ENCODE measurements around the gene NPIPA8.
"Not testable (repeated sequence)": the region's sequence is repeated elsewhere in the genome, so short reads cannot be mapped to it uniquely, and the experiment has no call there.

Gene NPIPA8

DNA sequence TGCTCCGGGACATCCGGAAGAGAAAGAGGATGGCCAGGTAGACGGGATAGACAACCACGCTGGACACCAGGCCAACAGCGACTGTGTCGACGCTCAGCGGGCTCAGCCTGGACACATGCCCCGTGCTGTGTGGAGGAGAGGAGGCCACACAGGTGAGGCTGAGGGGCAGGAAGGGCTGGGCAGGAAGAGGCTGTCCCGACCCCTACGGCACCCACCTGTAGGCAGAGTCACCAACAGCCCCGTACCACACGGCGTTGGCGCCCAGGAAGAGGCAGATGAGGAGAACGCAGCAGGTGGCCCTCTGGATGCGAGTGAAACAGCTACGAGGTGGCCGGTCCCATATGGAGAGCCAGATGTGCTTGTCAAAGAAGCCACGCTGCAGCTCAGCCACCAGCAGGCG is at the start of gene NPIPA8:
TSS of gene NPIPA8 (minus strand) at position 101 of the 400 bp plus-strand sequence. CDS start 4,074 bp downstream, outside the sequence.
- not testable (repeated sequence) for DNase-seq (ENCODE audit: low read depth)

DNA sequence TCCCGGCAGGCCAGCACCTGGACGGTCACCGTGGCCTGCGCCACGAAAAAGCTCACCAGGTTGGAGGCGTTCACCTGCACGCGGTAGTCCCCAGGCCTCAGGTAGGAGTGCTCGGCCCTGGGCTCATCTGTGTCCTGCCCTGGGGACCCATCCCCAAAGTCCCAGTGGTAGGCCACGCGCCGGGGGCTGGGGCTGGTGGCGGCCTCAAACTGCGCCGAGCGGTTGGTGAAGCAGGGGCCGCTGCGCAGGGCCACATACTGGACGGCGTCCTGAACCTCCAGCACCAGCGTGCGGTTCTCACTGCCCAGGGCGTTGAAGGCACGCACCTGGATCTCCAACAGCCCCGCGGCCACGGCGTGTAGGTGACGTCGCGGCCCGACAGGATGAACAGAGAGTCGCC is 48.7 kb upstream of the NPIPA8 start:
- not testable (repeated sequence) for DNase-seq (ENCODE audit: low read depth)

DNA sequence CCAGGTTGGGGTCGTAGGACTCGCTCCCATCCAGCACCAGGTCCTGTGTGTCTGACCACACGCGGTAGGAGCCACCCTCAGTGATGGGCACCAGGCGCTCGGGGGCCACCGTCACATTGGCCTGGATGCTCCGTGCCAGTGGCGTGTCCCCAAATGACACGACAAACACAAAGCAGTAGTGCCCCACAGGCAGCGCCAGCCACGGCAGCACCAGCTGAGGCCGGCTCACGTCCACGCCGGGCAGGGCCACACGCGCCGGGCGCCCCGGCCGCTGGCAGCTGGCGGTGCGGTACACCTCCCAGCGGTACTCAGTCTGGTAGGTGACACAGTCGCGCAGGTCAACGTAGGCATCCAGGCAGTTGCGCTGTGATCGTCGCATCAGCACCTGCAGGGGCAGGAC is 48.3 kb upstream of the NPIPA8 start:
- not testable (repeated sequence) for DNase-seq (ENCODE audit: low read depth)

DNA sequence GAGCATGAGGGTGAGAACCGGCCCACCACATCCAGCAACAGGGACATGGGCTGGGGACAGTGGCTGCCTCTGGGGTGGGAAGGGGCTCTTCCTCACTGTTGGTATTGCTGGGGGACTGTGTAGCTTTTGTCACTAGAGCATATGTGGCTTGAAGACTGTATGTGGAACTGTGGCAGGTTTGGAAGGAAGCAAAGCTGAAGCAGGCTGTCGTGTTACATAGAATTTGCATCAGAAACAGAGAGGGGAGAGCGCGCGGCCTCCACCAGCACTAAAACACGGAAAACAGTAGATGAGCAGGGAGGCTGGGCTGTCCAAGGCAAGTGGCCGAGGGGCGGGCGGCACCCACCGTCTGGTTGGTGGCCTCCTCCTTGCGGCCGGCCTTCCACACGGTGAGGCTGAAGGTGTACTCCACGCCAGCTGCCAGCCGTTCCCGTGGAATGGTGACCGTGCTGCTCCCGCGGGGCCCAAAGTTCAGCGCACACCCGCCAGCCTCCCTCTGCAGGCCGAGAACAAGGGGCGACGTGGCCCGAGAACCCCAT is 47.6 kb upstream of the NPIPA8 start:
- DNase-seq (ENCODE audit: low read depth): not testable (repeated sequence)

DNA sequence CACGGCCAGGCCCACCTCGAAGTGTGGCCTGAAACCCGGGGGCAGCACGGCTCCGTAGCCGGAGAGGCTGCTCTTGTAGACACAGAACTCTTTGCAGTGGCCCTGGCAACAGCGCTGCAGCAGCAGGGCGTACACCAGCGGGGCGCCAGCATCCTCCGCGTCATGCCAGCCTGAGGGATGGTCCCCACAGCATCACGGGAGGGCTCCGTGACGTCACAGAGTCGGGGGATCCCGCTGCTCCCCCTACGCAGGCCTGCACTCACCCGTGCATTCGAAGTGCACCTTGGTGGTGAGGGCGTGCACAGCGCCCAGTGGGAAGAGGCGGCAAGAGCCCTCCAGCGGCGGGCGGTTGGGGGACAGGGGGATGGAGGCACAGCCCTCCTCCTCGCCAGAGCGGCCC is 46.2 kb upstream of the NPIPA8 start:
- not testable (repeated sequence) for DNase-seq (ENCODE audit: low read depth)

DNA sequence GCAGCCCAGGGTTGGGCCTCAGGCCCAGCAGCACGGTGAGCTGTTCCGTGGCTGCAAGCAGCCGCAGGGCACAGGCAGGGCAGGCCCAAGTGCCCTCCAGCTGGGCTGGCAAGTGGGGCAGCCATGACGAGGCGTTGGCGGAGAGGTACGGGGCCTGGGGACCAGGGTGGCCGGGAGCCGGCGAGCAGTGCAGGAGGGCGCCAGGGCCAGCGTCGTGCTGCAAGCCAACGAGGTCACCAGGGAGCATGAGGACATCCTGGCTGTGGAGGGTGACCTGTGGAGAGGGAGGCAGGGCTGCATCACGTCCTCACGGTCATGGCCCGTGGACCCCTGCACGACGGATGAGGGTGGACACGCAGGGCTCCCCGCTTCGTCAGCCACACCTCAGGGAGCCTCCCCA is 11.2 kb upstream of the NPIPA8 start:
- not testable (repeated sequence) for DNase-seq (ENCODE audit: low read depth)

DNA sequence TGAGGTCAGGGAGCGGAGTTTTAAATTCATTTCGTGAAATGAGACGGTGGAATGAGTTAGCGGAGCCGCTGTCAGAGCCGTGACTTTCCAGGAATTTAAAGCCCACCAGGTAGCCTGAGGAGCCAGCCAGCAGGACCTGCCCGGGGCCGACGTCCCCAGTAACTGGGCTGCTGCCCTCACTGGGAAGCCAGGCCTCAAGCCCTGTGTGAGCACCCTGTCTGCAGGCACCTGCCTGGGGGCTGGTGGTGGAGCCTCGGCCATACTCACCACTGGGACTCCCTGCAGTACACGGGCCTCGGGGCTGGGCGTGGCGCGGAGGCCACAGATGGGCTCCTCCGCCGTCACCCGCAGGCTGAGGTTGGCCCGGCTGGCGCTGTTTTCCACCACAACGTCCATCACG is 10.5 kb upstream of the NPIPA8 start:
- not testable (repeated sequence) for DNase-seq (ENCODE audit: low read depth)

DNA sequence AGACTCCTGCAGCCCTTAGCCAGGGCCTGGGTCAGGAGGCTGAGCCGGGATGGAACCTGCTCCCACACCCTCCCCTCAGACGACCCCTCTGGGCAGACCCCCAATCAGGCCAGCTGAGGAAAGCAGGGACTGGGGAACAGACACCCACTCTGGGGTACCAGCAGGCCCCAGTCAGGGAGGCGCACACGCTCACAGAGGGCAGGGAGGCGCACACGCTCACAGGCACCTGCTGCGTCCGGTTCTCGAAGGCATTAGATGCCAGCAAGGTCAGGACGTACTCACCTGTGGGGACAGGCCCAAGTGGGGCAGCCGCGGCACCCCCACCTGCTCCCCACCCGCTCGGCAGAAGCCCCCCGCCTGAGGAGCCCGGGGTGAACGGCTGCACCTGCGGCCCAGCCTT is 8.1 kb upstream of the NPIPA8 start:
- DNase-seq (ENCODE audit: low read depth): not testable (repeated sequence)

DNA sequence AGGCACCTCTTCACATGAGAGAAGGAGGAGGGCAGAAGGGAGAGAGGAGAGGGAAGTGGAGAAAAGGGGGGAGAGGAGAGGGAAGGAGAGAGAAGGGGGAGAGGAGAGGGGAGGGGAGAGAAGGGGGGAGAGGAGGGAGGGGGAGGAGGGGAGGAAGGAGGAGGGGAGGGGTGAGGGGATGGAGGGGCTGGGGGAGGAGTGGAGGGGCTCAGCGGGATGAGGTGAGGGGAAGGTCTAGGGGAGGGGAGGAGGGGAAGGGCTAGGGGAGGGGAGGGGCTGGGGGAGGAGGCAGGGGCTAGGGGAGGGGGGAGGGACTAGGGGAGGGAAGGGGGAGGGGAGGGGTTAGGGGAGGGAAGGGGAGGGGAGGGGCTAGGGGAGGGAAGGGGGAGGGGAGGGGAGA is 5.5 kb upstream of the NPIPA8 start:
- not testable (repeated sequence) for DNase-seq (ENCODE audit: low read depth)

DNA sequence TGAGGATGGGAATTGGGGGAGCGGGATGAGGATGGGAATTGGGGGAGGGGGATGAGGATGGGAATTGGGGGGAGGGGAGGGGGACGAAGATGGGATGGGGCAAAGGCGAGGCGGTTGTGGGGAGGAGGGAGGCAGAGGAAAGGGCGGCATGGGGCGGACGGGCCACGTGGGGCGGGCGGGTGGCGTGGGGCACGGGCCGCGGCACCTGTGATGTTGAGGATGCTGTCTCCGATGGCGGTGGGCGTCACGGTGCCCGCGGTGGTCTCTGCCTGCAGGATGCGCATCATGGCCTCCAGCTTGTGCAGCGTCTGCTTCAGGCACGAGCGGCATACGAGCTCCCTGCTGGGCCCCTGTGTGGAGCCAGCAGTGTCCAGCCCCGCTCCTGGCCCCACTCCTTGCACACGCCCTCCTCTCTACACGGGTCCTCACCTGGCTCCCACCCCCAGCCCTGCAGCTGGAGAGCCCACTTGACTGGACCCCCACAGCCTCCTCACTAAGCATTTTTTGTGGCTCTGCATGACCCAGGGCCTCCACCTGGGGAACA is 5.0 kb upstream of the NPIPA8 start:
- DNase-seq (ENCODE audit: low read depth): not testable (repeated sequence)

DNA sequence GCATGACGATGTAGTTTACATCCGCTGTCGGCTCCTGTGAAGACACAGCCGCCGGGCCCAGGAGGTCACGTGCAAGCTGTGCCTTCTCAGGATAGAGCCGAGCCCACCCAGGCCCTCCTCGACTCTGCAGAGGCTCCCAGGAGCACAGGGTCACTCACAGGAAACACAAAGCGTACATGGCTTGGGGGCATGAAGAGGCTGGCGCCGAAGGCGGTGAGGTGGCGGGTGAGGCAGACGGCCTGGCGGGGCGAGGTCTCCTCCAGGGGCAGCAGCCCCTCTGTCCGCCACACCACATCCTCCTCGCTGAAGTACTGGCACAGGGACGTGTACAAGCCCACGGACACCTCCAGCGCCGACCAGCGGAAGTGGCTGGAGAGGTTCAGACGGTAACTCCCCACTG is 2.7 kb upstream of the NPIPA8 start:
- not testable (repeated sequence) for DNase-seq (ENCODE audit: low read depth)

DNA sequence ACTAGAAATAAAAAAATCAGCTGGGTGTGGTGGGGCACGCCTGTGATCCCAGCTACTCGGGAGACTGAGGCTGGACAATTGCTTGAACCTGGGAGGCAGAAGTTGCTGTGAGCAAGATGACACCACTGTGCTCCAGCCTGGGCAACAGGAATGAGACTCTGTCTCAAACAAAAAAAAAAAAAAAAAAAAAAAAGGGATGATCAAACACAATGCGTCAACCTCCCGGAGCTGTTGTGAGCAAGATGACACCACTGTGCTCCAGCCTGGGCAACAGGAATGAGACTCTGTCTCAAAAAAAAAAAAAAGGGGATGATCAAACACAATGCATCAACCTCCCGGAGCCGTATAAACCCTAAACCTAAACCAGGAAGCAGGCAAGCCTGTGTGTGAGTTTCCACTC is 24.7 kb downstream of the NPIPA8 start:
- DNase-seq (ENCODE audit: low read depth): not testable (repeated sequence)

DNA sequence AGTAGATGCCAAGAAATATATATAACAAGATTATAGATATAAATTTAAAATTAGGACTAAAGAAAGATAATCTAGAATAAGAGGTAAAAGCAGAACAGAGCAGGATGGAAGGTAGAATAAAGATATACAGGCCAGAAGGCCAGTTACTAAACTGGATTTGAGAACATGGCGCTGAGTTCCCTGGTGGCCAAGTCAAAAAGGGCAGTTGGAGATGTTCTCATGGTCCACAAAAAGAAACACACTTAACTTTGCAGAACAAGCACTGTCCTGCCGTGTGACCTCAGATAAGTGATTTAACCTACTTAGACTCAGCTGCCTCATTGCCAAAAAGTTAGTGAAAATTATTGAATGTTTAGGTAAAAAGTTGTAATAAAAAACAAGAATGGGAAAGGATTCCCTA is 27.4 kb downstream of the NPIPA8 start:
- not testable (repeated sequence) for DNase-seq (ENCODE audit: low read depth)

DNA sequence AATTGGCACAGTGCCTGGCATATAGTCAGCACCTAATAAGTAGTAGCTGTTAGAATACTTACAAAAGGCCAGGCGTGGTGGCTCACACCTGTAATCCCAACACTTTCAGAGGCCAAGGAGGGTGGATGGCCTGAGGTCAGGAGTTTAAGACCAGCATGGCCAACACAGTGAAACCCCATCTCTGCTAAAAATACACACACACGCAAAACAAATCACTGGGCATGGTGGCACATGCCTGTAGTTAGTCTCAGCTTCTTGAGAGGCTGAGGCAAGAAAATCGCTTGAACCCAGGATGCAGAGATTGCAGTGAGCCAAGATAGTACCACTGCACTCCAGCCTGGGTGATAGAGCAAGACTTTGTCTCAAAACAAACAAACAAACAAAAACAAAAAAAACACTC is 29.3 kb downstream of the NPIPA8 start:
- not testable (repeated sequence) for DNase-seq (ENCODE audit: low read depth)

DNA sequence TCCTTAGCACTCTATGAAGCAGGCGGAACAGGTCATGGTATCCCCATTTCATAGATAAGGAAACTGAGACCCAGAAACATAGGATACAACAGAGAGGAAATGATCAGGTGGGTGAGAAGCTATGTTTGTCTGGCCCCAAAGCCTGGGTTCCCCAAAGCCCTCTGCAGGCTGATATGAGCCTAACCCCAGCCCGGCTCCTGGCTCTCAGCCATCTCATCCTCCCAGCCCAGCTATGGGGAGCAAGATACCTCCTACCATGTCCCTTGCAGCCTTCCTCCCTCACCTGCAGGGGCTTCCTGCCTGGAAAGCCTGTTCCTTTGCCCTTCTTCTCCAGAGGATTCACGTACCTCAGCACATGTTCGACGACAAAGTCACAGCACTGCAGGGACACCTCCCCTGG is 30.5 kb downstream of the NPIPA8 start:
- not testable (repeated sequence) for DNase-seq (ENCODE audit: low read depth)

DNA sequence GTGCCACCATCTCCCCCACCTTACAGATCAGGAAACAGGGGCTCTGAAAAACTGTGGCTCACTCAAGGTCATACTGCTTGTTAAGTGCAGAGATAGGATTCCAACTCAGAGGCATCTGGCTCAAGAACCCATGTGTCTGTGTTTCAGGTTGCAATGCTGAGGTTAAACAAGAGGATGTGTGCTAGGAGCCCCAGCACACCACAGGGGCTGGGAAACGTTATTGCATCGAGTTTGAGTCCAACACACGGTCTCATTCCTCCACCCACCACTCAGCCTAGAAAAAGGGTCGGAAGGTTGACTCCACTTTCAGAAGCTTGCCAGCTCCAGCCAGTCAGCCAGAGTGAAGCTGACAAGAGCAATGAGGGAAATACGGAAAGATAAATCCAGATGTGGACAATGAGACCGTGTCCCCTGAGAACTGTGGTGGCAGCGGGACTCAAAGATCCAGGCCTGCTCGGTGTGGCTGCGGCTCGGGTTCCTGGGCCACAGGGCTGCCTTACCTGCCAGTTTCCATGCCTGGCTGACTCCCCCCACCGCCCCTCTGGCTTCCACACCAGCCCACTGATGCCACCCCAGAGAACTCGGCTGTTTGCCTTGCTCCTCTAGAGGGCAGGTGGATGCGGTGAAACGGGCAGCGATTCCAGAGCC is 33.4 kb downstream of the NPIPA8 start:
- DNase-seq (ENCODE audit: low read depth): not testable (repeated sequence)

DNA sequence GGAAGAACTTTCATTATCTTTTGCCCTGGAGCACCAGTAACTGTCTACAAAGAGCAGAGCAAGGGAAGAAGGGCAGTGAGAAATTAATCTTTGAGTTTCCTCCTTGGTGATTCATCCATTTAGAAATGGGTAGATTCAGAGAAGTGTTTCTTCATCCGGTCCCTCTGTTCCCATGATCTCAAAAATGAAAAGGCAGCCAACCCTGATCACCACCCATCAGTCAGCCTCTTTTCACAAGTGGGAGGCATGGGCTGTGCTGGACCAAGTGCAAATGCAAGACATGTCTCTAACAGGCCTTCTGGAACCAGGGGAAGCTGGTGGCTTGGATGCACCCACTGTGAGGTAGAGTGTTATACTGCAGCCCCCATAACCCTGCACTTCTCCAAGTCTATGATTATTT is 38.8 kb downstream of the NPIPA8 start:
- DNase-seq (ENCODE audit: low read depth): not testable (repeated sequence)

DNA sequence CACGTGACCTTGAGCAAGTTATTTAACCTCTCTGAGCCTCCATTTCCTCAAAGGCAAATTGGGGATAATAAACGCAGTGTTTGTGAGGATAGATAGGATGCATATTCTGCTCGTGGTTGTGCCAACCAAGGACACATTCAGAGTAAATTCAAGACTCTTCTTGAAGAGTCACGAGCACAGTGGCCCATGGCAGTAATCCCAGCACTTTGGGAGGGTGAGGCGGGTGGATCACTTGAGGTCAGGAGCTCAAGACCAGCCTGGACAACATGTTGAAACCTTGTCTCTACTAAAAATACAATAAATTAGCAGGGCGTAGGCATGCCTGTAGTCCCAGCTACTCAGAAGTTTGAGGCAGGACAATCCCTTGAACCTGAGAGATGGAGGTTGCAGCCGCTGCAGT is 39.6 kb downstream of the NPIPA8 start:
- DNase-seq (ENCODE audit: low read depth): not testable (repeated sequence)

DNA sequence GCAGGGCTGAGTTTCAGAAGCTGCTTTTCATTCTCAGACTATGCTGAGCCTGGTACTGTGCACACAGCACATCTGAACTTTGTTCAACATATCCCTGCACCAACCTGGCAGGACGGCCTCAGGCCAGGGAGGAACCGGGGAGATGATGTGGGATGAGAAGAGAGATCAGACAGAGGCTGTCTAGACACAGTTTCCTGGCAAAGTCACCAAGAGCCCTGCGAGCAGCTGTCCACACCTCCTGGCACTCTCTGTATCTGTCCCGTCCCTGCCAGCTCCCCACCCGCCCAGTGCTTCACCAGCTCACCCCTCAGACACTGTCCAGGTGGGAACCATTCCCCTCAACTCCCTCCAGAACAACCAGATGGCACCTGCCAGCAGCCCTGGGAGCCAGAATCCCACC is 42.2 kb downstream of the NPIPA8 start:
- not testable (repeated sequence) for DNase-seq (ENCODE audit: low read depth)

DNA sequence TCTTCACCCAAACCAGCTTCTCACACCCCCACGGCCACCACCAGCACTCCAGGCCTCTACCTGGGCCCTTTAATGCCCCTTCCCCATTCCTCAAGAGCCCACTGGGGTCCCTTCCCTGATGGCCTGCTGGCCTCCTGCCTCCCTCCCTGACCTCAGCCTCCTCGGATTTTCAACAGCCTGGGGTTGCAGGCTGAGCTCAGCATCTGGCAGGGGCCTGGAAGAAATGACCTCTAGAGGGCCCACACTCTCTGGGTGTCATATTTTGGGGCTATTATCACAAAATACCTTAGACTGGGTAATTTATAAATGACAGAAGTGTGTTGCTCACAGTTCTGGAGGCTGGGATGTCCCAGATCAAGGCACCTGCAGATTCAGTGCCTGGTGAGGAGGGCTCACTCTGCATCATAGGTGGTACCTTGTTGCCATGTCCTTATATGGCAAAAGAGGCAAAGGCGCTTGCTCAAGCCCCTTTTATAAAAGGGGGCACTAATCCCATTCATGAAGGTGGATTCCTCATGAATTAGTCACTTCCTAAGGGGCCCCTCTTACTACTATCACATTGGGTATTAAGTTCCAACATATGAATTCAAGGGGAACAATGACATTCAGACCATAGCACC is 43.1 kb downstream of the NPIPA8 start:
- not testable (repeated sequence) for DNase-seq (ENCODE audit: low read depth)

DNA sequence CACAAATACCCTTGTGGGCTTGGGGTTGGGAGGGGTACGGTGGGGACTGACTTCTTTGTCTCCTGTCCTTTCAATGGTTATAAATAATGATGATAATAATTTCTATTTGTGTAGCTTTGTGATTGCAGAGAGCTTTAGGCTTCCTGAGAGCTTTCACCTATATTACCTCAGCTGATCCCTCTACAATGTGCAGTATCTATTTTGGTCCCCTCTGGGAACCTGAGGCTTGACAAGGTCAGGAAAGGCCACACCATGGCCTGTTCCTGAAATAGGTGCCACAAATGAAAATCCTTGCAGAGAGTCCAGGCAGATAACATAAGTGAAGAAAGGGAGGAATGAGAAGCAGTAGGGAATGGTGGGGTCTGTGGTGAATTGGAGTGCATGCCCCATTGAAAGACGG is 45.6 kb downstream of the NPIPA8 start:
- DNase-seq (ENCODE audit: low read depth): not testable (repeated sequence)

DNA sequence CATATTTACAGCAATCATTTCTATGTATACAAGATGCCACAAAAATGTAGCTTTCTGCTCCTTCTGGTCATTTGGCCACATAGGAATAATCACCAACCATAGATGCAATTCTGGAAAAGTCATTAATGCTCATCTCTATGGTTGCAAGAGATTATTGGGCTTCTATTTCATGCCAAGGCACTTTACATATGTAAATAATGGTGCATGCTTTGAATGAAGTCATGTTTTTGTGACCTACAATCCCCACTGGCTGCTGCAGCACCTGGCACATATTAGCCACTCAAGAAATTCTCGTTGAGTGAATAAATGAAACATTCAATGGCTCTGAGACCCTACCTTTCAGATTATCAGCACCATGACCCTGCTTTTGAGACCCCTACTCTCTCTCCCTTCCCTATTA is 50.2 kb downstream of the NPIPA8 start:
- DNase-seq (ENCODE audit: low read depth): not testable (repeated sequence)

DNA sequence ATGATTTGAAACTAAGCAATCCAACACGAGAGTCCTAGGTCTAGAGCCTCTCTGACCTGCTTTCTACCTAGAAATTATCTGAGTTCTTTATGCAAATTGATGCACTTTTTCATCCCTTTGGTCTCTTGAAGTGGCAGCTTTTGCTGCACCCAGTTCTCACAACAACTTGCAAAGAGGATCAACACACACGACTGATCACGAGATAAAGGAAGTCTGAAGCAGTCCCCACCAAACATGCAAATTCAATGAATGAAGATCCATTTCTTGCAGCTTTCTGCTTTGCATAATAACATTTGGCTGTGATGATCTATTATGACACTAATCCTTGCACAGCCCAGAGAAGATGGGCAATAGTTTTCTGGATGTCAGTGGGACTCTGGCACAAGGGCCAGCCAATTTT is 56.2 kb downstream of the NPIPA8 start:
- not testable (repeated sequence) for DNase-seq (ENCODE audit: low read depth)

Data from activated T-helper 1 cell treated with Interleukin-2 at 50 U/mL for 16 hours (primary cell).